HepG2 (cell line): Measurements from ENCODE around the gene CLRN2. TPM values are rescaled to one million over a fixed set of nuclear protein-coding genes. Genes with fewer than 3 reads are reported as not detected.
A peak's percentile ranks its signal among the peaks of the same experiment; 100 is the strongest.

ENCODE experiments used
- ATF2 ChIP-seq: sonication (generic); formaldehyde crosslinking; IDR thresholded peaks from 2 replicates; pipeline ENCODE4 v1.4.0; 2020; ENCODE audit warnings: missing genetic modification reagents
- CBX5 ChIP-seq: sonication (generic); formaldehyde crosslinking; IDR thresholded peaks from 2 replicates; pipeline ENCODE4 v1.4.0; 2020; ENCODE audit warnings: missing genetic modification reagents, borderline replicate concordance
- FOXA3 ChIP-seq: IDR thresholded peaks from 2 replicates; pipeline ENCODE4 v1.6.1; 2016; ENCODE audit warnings: missing genetic modification reagents, missing compliant biosample characterization
- FOXO4 ChIP-seq: sonication (generic); formaldehyde crosslinking; conservative IDR thresholded peaks from 2 replicates; pipeline ENCODE4 v1.8.1; 2023; ENCODE audit warnings: missing genetic modification reagents
- HOXA9 ChIP-seq: sonication (generic); formaldehyde crosslinking; IDR thresholded peaks from 2 replicates; pipeline ENCODE4 v1.8.1; 2022; ENCODE audit warnings: missing genetic modification reagents, mild to moderate bottlenecking, moderate library complexity, borderline replicate concordance
- HOXD1 ChIP-seq: sonication (generic); formaldehyde crosslinking; IDR thresholded peaks from 2 replicates; pipeline ENCODE4 v1.5.0; 2020; ENCODE audit warnings: missing genetic modification reagents
- IRF9 ChIP-seq: sonication (generic); formaldehyde crosslinking; IDR thresholded peaks from 2 replicates; pipeline ENCODE4 v1.8.0; 2022; ENCODE audit warnings: missing genetic modification reagents, mild to moderate bottlenecking, borderline replicate concordance
- ISL2 ChIP-seq: sonication (generic); formaldehyde crosslinking; IDR thresholded peaks from 2 replicates; pipeline ENCODE4 v1.5.0; 2020; ENCODE audit warnings: missing genetic modification reagents
- PHF5A ChIP-seq: IDR thresholded peaks from one replicate; pipeline ENCODE4 v1.6.1; 2018; ENCODE audit warnings: low read depth, missing genetic modification reagents; ENCODE audit not compliant: unreplicated experiment
- POLR2AphosphoS5 ChIP-seq: IDR thresholded peaks from 2 replicates; pipeline ENCODE4 v1.6.1; 2012; ENCODE audit warnings: low read depth, low read length
- POLR2G ChIP-seq: fragments of 200-400 bp; formaldehyde crosslinking; IDR thresholded peaks from 2 replicates; pipeline ENCODE4 v1.6.1; 2018; ENCODE audit warnings: mild to moderate bottlenecking, low read depth, low read length, moderate library complexity
- ZBTB39 ChIP-seq: sonication (generic); formaldehyde crosslinking; IDR thresholded peaks from 2 replicates; pipeline ENCODE4 v1.5.0; 2020; ENCODE audit warnings: missing genetic modification reagents
- ZNF280B ChIP-seq: sonication (generic); formaldehyde crosslinking; IDR thresholded peaks from 2 replicates; pipeline ENCODE4 v1.5.0; 2020; ENCODE audit warnings: missing genetic modification reagents, mild to moderate bottlenecking, borderline replicate concordance
- ZNF317 ChIP-seq: sonication (generic); formaldehyde crosslinking; IDR thresholded peaks from 2 replicates; pipeline ENCODE4 v1.5.0; 2020; ENCODE audit warnings: mild to moderate bottlenecking, missing genetic modification reagents
- ZNF343 ChIP-seq: sonication (generic); formaldehyde crosslinking; IDR thresholded peaks from 2 replicates; pipeline ENCODE4 v1.4.0; 2020; ENCODE audit warnings: mild to moderate bottlenecking, missing genetic modification reagents
- ZNF563 ChIP-seq: sonication (generic); formaldehyde crosslinking; IDR thresholded peaks from 2 replicates; pipeline ENCODE4 v1.8.0; 2022; ENCODE audit warnings: mild to moderate bottlenecking, moderate library complexity, missing genetic modification reagents
- ZSCAN20 ChIP-seq: sonication (generic); formaldehyde crosslinking; IDR thresholded peaks from 2 replicates; pipeline ENCODE4 v1.4.0; 2020; ENCODE audit warnings: missing genetic modification reagents, mild to moderate bottlenecking, borderline replicate concordance
- polyA plus RNA-seq, 8 experiments: library from polyadenylated mRNA; depleted of rRNA in 3 of 8; stranded (reverse) in 7 of 8; unstranded in 1 of 8; fragments of >200 nt; fragmentation: Illumina TruSeq in 4 of 8; extraction: Trizol in 4 of 8; gene quantifications; 2 replicates each; pipeline versions ENCODE4 v1.2.1 to v1.2.3, GENCODE V29; 2011 to 2016; ENCODE audit warnings: low read depth in 4 of 8, missing spikeins in 1 of 8, mixed read lengths in 1 of 8; ENCODE audit not compliant: insufficient read depth in 1 of 8
- total RNA-seq, 5 experiments: library from RNA; depleted of rRNA; stranded (reverse); fragments of >200 nt; fragmentation: Illumina TruSeq; extraction: Trizol; gene quantifications; 2 replicates each; pipeline ENCODE4 v1.2.3, GENCODE V29; 2016; ENCODE audit warnings: low read depth in 1 of 5

The CLRN2 gene
- total and polyA plus RNA-seq, 2 of the 13 experiments (the other 11 are each of a cell fraction or from before 2014, with no cell fraction given) = not detected

- TF ChIP-seq PHF5A (CRISPR knock-in tag) (no peak), POLR2AphosphoS5 (no peak), ISL2 (CRISPR knock-in tag) (no peak), HOXD1 (CRISPR knock-in tag) (no peak), FOXA3 (CRISPR knock-in tag) (no peak), CBX5 (CRISPR knock-in tag) (0 out of 2 replicates have a peak, but pooled peaks have one; percentile 49), ZSCAN20 (CRISPR knock-in tag) (no peak), FOXO4 (CRISPR knock-in tag) (0 out of 2 replicates have a peak, but pooled peaks have one; percentile 70), ZNF563 (CRISPR knock-in tag) (no peak), POLR2G (peak; percentile 7; the same call in 1 of the 2 replicates), ZBTB39 (CRISPR knock-in tag) (no peak), ZNF343 (CRISPR knock-in tag) (no peak; the same call in 1 of the 2 replicates), ZNF280B (CRISPR knock-in tag) (0 out of 2 replicates have a peak, but pooled peaks have one; percentile 33), HOXA9 (CRISPR knock-in tag) (0 out of 2 replicates have a peak, but pooled peaks have one; percentile 56), ZNF317 (CRISPR knock-in tag) (0 out of 2 replicates have a peak, but pooled peaks have one; percentile 10), IRF9 (CRISPR knock-in tag) (peak; percentile 78; the same call in 1 of the 2 replicates), ATF2 (no peak)
Observed at GRCh38 chr4:17511509-17511949, 3.4 kb upstream of the CLRN2 start (continued).
